ENCODE results near the gene ELP1. TPM values are rescaled to one million over a fixed set of nuclear protein-coding genes. Genes with fewer than 3 reads are reported as not detected.

The ELP1 gene
- total RNA-seq, 1 experiment from 2014 or later, result 26.7 TPM

GRCh38 chr9:108883085-108883484 is 50.8 kb downstream of the ELP1 start:
- Histone ChIP-seq H3K4me1 (replicated peaks) (peaks cover 10% of the 10 kb centered on the region), H3K4me3 (no peak overlapping the region), H3K9me3 (replicated peaks) (no peaks in the 10 kb centered on the region), H3K27ac (no peak overlapping the region), H3K27me3 (replicated peaks) (no peaks in the 10 kb centered on the region), H3K36me3 (peaks cover 12% of the 10 kb centered on the region)
- DNase-seq (ENCODE audit: low read depth in 1 of 2, low spot score in 2 of 2), result no peak

- Histone ChIP-seq H3K9me3 (replicated peaks) (no peaks in the 10 kb centered on the region), H3K4me1 (replicated peaks) (peaks cover 10% of the 10 kb centered on the region), H3K4me3 (no peak overlapping the region), H3K36me3 (peaks cover 12% of the 10 kb centered on the region), H3K27ac (no peak overlapping the region), H3K27me3 (replicated peaks) (no peaks in the 10 kb centered on the region)
- DNase-seq (ENCODE audit: low read depth in 1 of 2, low spot score in 2 of 2), result no peak
Observed at GRCh38 chr9:108882052-108882888, 51.7 kb downstream of the ELP1 start.

DNA sequence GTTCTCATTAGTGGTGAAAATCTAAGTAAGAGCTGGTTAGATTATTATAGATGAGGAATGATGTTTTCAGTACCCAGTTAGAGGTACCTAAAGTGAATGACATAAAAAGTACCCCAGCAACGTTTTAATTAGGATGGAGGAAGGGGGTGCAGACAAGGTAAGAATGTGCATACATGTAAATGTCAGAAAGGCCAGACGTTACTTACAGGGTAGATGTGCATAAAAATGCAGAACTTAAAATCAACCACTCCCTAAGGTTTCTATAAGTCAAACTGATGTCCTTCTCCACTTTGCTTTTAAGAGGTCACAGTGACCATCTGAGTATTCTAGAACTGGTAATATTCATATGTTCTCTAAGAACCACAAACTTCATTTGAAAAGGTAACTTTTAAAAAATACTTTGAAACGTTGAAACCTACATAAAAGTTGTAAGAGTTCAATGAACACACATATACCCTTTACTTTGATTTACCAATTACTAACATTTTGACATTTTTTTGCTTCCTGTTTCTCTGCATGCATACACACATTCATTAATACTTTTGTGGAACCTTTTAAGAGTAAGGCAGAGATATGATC is 53.1 kb downstream of the ELP1 start:
- H3K36me3 ChIP-seq, result peaks cover 12% of the 10 kb centered on the region
- no peak overlapping the region for H3K4me3 ChIP-seq

GRCh38 chr9:108877524-108877923 is 56.4 kb downstream of the ELP1 start:
- H3K9me3 ChIP-seq (replicated peaks), result no peaks in the 10 kb centered on the region
- no peak for DNase-seq (ENCODE audit: low read depth in 1 of 2, low spot score in 2 of 2)
- H3K27ac ChIP-seq, result no peak overlapping the region
- no peak overlapping the region for H3K4me3 ChIP-seq
- H3K4me1 ChIP-seq (replicated peaks), result no peaks in the 10 kb centered on the region
- no peaks in the 10 kb centered on the region for H3K27me3 ChIP-seq (replicated peaks)
- peaks cover 22% of the 10 kb centered on the region for H3K36me3 ChIP-seq

More for the DNA sequence above, 53.1 kb downstream of the ELP1 start:
- DNase-seq (ENCODE audit: low read depth in 1 of 2, low spot score in 2 of 2), result no peak
- no peak overlapping the region for H3K27ac ChIP-seq
- peaks cover 6% of the 10 kb centered on the region for H3K4me1 ChIP-seq (replicated peaks)
- no peaks in the 10 kb centered on the region for H3K9me3 ChIP-seq (replicated peaks)
- H3K27me3 ChIP-seq (replicated peaks), result no peaks in the 10 kb centered on the region

- no peak for DNase-seq (ENCODE audit: low read depth in 1 of 2, low spot score in 2 of 2)
- peaks cover 29% of the 10 kb centered on the region for H3K36me3 ChIP-seq
- no peaks in the 10 kb centered on the region for H3K4me1 ChIP-seq (replicated peaks)
- no peaks in the 10 kb centered on the region for H3K27me3 ChIP-seq (replicated peaks)
- no peaks in the 10 kb centered on the region; the same call in 1 of the 2 replicates for H3K9me3 ChIP-seq (replicated peaks)
- H3K4me3 ChIP-seq, result no peak overlapping the region
- H3K27ac ChIP-seq, result no peak overlapping the region
Observed at GRCh38 chr9:108876425-108876824, 57.5 kb downstream of the ELP1 start.

DNA sequence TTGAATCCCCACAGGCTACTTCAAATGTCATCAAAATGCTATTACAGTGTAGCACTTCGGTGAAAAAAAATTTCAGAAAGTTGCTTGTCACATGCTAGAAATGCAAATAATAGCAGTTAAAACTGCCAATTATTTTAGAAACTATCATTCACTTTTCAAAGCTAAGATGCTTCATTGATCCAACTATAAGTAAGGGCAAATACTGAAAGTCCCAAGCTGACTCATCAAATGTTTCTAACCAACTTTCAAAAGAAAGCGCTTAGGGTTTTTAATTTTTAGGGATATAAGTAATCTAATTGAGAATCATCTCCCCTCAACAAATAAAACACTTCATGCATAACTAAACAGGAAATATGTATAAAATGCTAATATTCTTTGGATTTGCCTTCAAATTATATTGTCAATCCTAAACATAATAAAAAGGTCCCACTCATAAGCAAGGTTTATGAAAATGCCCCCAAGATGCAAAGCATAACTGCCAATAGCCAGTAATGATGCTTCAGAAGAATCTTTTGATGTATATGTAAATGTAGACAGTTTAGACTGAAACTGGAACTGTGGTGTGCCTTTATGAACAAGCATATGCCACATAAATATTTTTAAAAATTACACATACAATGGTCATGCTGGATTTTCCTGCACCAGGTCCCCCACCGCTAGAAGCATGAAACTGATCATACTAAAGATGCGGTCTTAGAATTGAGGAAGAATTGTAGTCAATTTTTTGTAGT is 59.7 kb downstream of the ELP1 start:
- no peak for DNase-seq (ENCODE audit: low read depth in 1 of 2, low spot score in 2 of 2)
- Histone ChIP-seq H3K36me3 (peaks cover 28% of the 10 kb centered on the region), H3K27me3 (replicated peaks) (no peaks in the 10 kb centered on the region), H3K27ac (no peak overlapping the region), H3K4me3 (no peak overlapping the region), H3K9me3 (replicated peaks) (no peaks in the 10 kb centered on the region; the same call in 1 of the 2 replicates), H3K4me1 (replicated peaks) (no peaks in the 10 kb centered on the region)

GRCh38 chr9:108869092-108869725 is 64.7 kb downstream of the ELP1 start:
- H3K4me3 ChIP-seq, result no peak overlapping the region
- H3K4me1 ChIP-seq (replicated peaks), result no peaks in the 10 kb centered on the region
- no peaks in the 10 kb centered on the region for H3K27me3 ChIP-seq (replicated peaks)
- DNase-seq (ENCODE audit: low read depth in 1 of 2, low spot score in 2 of 2), result no peak
- H3K27ac ChIP-seq, result no peak overlapping the region
- peaks cover 17% of the 10 kb centered on the region for H3K36me3 ChIP-seq
- H3K9me3 ChIP-seq (replicated peaks), result no peaks in the 10 kb centered on the region; the same call in 1 of the 2 replicates

DNA sequence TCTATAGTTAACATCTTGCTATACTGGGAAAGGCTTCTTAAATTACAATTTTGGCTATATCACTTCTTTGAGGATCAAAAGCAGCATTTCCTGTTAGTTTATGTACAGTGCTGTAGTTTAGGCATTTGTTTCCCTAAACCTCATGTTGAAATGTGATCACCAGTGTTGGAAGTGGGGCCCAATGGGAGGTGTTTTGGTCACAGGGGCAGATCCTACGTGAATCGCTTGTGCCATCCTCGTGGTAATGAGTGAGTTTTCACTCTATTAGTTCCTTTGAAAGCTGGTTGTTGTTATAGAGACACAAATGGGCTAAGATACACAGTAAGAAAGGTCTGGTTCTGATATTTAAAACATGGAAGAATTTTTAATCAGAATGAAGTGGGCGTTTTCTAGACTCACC is 66.1 kb downstream of the ELP1 start:
- DNase-seq (ENCODE audit: low read depth in 1 of 2, low spot score in 2 of 2), result no peak
- no peaks in the 10 kb centered on the region; the same call in 1 of the 2 replicates for H3K9me3 ChIP-seq (replicated peaks)
- no peaks in the 10 kb centered on the region for H3K27me3 ChIP-seq (replicated peaks)
- H3K4me1 ChIP-seq (replicated peaks), result no peaks in the 10 kb centered on the region
- H3K4me3 ChIP-seq, result no peak overlapping the region
- H3K27ac ChIP-seq, result no peak overlapping the region
- peaks cover 10% of the 10 kb centered on the region for H3K36me3 ChIP-seq

DNA sequence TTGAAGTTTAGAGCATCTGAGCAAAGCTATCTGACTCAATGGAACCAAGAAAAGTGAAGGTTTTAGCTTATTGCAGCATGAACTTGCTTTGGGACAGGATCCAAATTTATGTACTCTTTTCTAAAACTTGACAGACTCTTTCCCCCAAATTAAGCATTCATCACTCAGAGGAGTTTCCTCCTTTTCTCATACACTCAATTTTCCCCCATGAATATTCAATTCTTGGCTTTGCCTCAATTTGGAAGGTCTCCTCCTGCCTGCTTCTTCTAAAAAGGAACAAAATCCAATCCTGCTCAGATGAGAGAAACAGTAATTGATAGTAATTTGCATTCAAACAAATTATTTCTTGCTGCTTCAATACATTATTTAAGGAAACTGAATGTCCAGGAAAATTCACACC is 66.8 kb downstream of the ELP1 start:
- H3K9me3 ChIP-seq (replicated peaks), result no peaks in the 10 kb centered on the region; the same call in 1 of the 2 replicates
- no peak for DNase-seq (ENCODE audit: low read depth in 1 of 2, low spot score in 2 of 2)
- no peaks in the 10 kb centered on the region for H3K27me3 ChIP-seq (replicated peaks)
- no peaks in the 10 kb centered on the region for H3K4me1 ChIP-seq (replicated peaks)
- no peak overlapping the region for H3K4me3 ChIP-seq
- H3K27ac ChIP-seq, result no peak overlapping the region
- H3K36me3 ChIP-seq, result peaks cover 10% of the 10 kb centered on the region

GRCh38 chr9:108866001-108866420 is 67.9 kb downstream of the ELP1 start:
- no peaks in the 10 kb centered on the region for H3K9me3 ChIP-seq (replicated peaks)
- H3K4me3 ChIP-seq, result no peak overlapping the region
- DNase-seq (ENCODE audit: low read depth in 1 of 2, low spot score in 2 of 2), result no peak
- H3K36me3 ChIP-seq, result peaks cover 3% of the 10 kb centered on the region
- H3K4me1 ChIP-seq (replicated peaks), result no peaks in the 10 kb centered on the region
- H3K27me3 ChIP-seq (replicated peaks), result no peaks in the 10 kb centered on the region
- H3K27ac ChIP-seq, result no peak overlapping the region

DNA sequence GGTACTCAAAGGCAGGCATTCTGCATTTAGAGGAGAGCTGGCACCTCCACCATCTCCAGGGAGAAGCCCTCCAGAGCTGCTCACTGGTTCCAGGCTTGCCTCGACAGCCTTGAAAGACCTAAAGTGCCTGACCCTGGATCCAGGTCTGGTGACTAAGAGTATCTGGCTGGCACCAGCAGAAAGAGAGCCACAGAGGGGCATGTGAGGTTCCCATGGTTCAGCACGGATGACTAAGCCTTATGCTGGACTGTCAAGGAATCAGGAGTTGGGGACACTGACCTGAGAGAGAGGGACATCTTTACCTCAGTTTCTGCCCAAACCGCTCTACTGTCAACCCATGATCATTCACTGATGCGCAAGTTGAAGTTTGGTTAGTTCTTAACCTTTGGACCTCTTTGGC is 68.9 kb downstream of the ELP1 start:
- no peak for DNase-seq (ENCODE audit: low read depth in 1 of 2, low spot score in 2 of 2)
- Histone ChIP-seq H3K36me3 (peaks cover under 1% of the 10 kb centered on the region; the same call in 1 of the 2 replicates), H3K4me1 (replicated peaks) (no peaks in the 10 kb centered on the region), H3K9me3 (replicated peaks) (no peaks in the 10 kb centered on the region), H3K27me3 (replicated peaks) (no peaks in the 10 kb centered on the region), H3K27ac (no peak overlapping the region), H3K4me3 (no peak overlapping the region)

DNA sequence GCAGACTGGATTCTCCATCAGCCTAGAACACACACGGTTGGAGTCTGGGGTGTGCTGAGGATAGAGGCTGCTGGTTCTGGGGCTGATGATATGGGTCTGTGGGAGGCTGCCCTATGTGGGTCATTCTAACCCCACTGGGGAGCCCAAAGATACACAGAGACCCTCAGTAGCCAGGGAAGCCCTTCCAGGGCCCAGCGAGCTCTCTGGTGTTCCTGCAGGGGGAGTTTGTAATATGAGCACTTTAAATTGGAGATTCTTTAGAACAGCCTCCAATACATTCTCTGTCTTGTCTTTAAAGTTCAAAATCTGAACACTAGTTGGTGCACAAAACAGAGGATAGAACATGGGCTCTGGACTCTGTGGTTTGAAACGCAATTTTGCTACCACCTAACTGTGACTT is 69.5 kb downstream of the ELP1 start:
- H3K4me1 ChIP-seq (replicated peaks), result no peaks in the 10 kb centered on the region
- H3K4me3 ChIP-seq, result no peak overlapping the region
- H3K36me3 ChIP-seq, result no peaks in the 10 kb centered on the region
- no peaks in the 10 kb centered on the region for H3K27me3 ChIP-seq (replicated peaks)
- H3K27ac ChIP-seq, result no peak overlapping the region
- H3K9me3 ChIP-seq (replicated peaks), result no peaks in the 10 kb centered on the region
- DNase-seq (ENCODE audit: low read depth in 1 of 2, low spot score in 2 of 2), result no peak

DNA sequence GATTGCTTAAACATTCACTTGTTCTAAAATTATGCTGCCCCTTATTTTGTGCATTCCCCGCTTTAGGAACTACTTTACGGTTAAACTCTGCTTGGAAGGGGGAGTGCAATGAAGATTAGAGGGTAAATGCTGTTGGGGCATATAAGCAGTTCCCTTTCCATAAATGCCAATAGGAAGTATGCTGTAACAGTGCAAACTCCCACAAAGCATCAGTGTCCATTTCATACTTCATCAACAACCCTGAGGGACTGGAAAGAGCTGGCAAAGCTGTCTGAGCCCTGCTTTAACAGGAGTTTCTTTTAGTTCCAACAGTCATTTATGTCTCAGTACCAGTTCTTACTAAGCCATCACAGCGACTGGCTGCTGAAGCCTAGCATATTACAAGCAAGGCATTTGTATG is 70.0 kb downstream of the ELP1 start:
- Histone ChIP-seq H3K27ac (no peak overlapping the region), H3K4me1 (replicated peaks) (no peaks in the 10 kb centered on the region), H3K9me3 (replicated peaks) (no peaks in the 10 kb centered on the region), H3K27me3 (replicated peaks) (no peaks in the 10 kb centered on the region), H3K4me3 (no peak overlapping the region), H3K36me3 (no peaks in the 10 kb centered on the region)
- no peak for DNase-seq (ENCODE audit: low read depth in 1 of 2, low spot score in 2 of 2)

Measured in SJSA1 (cell line).